Activated T-helper 1 cell treated with anti-CD3 and anti-CD28 coated beads, Interleukin-2, amount 50 U/mL, for 16 hours (primary cell): ENCODE measurements around the gene B4GALNT2.
"Not testable (repeated sequence)": the region's sequence is repeated elsewhere in the genome, so short reads cannot be mapped to it uniquely, and the experiment has no call there.

Experiments used
- DNase-seq, 2 donors: peaks; one replicate each; pipeline ENCODE4 v3.0.0-alpha.2; 2020; ENCODE audit warnings: low read depth in 1 of 2, low spot score in 1 of 2

B4GALNT2 gene, protein sequence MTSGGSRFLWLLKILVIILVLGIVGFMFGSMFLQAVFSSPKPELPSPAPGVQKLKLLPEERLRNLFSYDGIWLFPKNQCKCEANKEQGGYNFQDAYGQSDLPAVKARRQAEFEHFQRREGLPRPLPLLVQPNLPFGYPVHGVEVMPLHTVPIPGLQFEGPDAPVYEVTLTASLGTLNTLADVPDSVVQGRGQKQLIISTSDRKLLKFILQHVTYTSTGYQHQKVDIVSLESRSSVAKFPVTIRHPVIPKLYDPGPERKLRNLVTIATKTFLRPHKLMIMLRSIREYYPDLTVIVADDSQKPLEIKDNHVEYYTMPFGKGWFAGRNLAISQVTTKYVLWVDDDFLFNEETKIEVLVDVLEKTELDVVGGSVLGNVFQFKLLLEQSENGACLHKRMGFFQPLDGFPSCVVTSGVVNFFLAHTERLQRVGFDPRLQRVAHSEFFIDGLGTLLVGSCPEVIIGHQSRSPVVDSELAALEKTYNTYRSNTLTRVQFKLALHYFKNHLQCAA

DNA sequence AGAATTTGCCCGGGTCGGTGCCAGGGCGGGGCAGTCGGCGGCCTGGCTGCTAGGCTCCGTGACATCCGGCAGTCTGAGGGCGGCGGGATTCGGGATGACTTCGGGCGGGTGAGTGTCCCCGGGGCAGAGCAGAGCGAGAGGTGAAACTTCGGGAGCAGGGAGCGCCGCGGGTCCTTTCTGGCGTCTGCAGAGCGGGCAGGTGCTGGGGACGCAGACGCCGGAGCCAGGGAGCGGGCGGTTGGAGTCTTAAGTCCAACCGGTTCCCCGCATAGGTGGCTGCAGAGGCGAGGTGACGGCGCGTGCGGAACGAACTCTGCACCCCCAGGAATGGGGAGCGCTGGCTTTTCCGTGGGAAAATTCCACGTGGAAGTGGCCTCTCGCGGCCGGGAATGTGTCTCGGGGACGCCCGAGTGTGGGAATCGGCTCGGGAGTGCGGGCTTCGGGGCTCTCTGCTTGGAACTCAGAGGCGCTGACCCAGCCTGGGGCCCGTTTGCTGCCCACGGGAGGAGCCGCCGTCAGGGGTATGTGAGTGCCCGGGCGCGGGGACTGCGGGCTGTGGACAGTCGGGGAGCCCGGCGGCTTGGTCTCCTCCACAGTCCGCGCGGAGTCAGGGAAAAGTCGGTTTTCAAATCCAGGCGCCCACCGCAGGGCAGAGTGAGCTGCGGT is at the start of gene B4GALNT2:
TSS of gene B4GALNT2 (plus strand) at position 71 of the 666 bp plus-strand sequence. CDS start at position 95, 24 bp downstream.
- DNase-seq, result no peak

DNA sequence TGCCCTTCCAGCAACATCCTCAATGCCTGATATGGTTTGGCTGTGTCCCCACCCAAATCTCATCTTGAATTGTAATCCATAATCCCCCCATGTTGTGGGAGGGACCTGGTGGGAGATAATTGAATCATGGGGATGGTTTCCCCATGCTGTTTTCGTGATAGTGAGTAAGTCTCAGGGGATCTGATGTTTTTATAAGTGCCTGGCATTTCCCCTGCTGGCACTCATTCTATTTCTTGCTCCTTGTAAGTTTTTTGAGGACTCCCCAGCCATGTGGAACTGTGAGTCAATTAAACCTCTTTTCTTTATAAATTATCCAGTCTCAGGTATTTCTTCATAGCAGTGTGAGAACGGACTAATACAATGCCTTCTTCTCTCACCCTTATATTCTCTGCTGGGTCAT is 47.5 kb upstream of the B4GALNT2 start:
- DNase-seq, result not testable (repeated sequence)

DNA sequence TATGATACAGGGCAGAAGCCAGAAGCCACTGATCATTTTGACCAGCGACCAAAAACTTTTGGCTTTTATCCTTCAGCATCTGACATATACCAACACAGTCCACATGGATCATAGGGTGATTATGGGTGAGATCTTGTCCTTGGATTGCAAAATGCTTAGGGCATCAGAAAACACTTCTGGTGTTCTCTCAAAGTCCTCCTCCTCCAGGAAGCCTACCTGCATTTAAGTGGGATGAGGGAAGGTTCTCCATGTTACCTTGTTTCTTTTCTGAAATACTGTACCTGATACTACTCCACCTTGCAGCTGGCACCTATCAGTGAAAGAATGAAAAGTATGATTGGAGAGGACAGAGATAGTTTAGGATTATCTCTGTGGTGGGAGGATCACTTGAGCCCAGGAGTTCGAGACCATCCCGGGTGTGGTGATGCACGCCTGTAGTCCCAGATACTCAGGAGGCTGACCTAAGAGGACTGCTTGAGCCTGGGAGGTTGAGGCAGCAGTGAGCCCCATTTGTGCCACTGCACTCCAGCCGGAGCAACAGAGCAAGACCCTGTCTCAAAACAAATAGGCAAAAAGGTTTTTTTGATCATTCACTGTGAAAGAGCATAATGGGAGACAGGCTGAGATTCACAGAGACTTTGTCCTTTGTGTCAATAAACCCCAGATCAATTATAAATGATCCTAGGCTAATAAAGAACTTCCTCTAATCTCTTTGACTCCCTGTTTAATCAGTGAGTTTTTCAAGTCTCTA is 46.8 kb upstream of the B4GALNT2 start:
- no peak for DNase-seq

DNA sequence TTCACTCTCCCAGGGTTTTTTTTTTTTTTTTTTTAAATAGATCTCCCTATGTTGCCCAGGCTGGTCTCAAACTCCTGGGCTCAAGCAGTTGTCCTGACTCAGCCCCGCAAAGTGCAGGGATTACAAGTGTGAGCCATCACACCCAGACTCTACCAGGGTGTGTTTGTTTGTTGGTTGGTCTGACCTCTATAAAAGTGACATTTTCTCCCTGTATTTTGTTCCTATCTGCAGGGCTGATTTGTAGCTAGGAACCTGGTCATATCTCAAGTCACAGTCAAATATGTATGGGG is 46.3 kb upstream of the B4GALNT2 start:
- no peak for DNase-seq

DNA sequence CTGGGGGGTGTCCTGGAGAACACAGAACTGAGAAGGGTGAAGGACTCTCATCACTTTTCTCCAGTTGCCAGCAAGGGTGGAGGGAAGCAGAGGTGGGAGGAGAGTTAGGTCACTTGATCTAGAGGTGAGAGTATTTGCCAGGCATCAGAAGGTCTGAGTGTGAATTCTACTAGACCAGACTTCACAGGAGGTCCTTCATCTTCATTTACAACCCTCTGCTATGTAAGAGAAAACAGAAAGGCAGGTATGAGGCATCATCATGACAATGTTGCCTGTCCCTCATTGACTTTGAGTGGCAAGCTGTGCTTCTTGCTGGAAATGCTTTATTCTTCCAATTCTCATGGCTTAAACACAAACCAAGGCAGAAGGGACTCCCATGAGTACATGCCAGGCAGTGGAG is 45.9 kb upstream of the B4GALNT2 start:
- DNase-seq, result no peak

DNA sequence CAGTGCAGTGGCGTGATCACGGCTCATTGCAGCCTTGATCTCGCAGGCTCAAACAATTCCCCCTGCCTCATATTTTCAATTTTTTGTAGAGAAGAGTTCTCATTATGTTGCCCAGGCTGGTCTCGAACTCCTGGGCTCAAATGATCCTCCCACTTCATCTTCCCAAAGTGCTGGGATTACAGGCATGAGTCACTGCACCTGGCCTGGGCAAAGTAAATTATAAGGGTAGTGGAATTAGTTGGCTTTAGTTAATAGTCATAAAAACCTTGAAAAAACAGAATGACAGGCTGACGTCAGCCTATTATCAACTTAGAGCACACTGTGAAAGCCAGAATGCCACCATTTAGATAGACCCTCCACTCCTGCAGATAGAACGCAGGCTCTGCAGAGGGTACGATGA is 43.5 kb upstream of the B4GALNT2 start:
- no peak for DNase-seq

DNA sequence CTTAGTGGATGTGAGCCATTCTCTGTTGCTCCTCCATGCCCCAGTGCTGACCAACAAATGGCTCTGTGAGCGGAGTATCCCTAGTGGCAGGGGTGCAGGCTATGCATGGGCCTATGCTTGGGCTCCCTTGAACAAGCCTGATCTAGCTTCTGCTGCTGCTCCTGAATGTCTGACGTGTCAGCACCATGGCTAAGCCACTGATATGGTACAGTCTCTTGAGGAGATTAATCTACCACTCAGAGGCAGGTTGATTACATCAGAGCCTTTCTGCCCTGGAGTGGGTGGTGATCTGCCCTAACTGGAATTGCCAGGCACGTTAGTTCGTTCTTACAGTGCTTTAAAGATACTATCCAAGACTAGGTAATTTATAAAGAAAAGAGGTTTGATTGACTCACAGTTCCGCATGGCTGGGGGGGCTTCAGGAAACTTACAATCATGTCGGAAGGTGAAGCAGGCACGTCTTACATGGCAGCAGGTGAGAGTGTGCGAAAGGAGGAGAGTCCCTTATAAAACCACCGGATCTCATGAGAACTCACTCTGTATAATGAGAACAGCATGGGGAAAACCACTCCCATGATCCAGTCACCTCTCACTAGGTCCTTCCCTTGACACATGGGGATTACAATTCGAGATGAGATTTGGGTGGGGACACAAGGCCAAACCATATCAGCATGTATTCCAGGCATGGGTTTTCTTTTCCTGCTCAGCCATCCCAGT is 41.5 kb upstream of the B4GALNT2 start:
- DNase-seq, result no peak

DNA sequence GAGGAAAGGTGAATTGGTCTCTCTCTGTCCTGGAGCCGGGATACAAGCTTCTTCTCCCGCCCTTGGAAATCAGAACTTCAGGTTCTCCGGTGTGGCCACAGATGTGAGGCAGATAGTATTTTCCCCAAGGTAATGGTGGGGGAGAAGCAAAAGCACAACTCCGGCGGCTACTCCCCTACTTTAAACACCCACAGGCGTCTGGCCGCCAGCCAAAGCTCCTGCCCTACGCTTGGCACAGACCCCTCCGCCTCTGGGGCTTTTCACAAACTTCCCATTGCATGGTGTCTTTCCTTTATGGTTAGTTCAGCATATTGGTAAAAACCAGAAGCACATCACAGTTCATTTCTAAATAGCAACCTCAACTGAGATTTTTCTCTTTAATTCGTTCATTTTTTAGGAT is 39.4 kb upstream of the B4GALNT2 start:
- DNase-seq, result no peak

DNA sequence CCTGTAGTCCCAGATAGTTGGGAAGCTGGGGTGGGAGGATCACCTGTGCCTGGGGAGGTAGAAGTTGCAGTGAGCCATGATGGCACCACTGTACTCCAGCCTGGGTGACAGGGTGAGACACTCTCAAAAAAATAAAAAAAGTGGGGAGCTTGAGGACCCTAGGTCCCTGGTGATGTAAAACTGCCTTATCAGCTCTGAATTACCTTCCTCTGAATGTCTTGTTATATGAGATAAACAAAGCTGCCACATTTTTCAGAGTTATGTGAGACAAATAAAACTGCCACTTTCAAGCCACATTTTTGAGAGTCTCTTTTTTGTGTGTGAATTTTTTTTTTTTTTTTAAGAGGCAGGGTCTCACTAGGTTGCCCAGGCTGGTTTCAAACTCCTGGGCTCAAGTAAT is 32.0 kb upstream of the B4GALNT2 start:
- no peak for DNase-seq

DNA sequence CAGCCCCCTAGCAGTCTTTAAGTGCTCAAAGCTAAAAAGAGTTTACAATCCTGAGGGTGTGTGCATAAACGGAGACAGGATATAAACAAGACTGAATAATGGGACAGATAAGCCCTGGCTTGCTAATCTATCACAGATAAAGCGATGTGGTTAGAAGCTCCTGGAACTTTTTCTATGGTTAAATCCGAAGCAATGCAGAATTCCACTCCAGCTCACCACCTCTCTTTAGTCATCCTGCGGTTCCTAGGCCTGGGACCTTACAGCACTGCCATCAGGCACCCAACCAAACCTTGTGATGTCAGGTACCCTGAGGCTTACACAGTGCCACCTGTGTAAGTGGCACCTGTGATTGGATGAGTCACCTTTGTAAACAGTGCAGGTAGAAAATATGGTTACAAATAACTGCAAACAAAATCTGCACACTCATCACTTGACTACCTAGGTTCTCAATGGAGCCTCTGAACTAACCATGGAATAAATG is 31.5 kb upstream of the B4GALNT2 start:
- DNase-seq, result no peak

DNA sequence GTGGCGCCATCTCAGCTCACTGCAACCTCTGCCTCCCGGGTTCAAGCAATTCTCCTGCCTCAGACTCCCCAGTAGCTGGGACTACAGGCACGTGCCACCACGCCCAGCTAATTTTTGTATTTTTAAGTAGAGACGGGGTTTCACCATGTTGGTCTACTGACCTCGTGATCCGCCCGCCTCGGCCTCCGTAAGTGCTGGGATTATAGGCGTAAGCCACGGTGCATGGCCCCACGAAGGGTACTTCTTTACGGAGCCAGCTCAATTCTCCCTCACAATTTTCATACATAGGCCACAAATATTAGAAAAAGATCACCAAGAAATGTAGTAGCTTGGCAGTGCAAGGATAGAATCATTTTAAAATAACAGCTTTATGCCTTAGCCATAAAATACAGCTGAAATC is 29.2 kb upstream of the B4GALNT2 start:
- DNase-seq, result not testable (repeated sequence)

DNA sequence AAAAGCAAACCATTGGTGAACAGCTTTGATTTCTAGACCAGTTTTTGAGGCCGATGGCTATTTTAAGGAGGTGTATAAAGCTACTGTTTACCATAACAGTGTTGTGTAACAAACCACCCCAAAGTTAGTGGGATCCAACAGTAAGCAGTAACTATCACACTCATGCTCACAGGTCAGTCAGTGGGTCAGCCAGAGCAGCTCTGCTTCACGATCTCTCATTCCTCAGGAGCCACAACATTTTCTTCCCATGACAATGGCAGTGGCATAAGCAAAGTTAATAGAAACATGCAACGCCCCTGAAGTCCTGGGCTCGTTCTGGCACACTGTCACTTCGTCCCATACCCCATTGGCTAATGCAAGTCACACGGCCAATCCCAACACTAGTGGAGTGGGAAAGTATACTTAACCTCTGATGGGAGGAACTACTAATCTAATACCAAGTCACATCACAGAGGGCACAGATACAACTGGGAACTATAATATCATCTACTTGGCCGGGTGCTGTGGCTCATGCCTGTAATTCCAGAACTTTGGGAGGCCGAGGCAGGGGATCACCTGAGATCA is 28.0 kb upstream of the B4GALNT2 start:
- DNase-seq, result no peak

DNA sequence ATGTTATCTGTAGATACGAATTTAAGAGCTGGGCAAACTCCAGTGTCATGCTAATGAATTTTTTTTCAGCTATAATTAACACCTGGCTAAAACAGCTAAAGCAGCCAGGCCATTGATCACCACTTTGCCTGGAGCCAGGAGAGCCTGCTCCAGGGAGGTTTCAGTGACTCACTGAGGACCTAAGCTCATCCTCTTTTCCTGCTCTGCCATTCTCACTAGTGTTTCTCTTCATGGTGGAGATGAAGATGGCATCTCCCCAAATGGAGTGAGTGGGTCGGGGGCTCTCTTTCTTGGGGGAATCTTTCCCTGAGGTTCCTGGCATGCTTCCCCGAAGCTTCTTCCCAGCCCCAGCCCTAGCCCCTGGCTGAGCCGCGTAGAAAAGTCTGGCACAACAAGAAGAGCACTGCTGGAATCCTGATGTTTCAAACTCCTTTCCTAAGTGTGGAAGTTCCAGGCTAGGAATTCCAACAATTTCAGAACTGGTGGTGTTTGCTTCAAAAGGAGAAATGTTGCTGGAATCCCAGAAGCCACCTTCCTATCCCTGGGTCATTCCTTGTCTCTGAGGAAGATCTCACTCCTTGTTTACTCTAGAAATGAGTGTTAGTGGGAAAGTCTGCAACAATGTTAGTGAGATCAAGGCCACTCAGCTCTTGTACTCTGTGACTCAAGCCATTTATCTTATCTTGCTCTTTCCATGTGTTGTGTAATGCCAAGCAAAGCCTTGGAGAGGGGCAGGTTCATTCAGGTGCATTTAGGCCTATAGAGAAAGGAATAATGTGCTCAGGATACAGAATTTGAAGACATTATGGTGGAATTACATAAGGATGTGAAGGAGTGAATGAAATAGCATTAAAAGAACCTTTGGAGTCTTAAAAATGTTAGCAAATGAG is 26.0 kb upstream of the B4GALNT2 start:
- no peak for DNase-seq

DNA sequence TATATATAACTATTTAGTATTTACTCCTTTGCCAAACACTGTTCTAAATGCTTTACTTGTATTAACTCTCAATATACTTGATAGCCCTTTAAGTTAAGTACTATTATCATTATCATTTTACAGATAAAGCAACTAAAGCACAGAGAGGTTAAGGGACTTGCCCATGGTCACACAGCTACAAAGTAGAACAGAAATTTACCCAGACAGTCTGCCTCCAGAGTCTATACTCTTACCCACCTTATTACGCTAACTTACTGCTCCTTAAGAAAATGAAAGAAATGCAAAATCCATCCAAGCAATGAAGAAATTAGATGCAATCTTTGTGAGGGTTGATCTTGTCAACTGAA is 25.4 kb upstream of the B4GALNT2 start:
- no peak for DNase-seq

DNA sequence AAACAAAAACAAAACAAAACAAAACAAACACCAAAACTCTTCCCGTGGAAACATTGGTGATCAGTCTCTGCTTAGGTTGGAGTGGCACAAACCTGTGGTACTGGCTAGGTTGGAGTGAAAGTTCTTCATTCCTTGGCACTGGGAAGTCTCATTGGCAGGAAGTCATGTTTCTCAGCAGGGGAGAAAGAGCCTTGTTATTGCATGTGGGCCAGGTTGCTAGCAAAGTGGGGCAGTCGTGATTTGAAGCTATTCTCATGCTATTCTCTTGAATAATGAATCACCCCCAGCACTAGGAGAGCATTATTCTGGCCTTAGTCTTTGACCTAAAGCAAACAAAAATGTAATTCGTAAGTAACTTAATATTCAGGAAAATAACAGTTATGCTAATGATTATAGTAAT is 24.3 kb upstream of the B4GALNT2 start:
- DNase-seq, result no peak

DNA sequence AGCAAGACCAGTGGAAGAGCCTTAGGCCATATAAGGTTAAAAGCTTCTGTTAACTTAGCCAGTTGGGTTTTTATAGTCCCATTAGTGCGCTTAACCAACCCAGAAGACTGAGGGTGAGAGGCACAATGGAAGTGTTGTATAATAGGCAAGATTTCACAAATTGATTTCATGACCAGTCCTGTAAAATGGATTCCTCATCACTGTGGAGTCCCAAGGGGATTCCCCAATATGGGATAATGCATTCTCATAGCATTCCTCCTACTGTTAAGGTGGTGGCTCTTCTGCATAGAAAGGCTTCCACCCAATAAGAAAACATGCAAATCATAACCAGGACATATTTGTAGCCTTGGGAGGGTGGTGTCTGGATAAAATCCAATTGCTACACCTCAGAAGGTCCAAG is 22.1 kb upstream of the B4GALNT2 start:
- DNase-seq, result no peak

DNA sequence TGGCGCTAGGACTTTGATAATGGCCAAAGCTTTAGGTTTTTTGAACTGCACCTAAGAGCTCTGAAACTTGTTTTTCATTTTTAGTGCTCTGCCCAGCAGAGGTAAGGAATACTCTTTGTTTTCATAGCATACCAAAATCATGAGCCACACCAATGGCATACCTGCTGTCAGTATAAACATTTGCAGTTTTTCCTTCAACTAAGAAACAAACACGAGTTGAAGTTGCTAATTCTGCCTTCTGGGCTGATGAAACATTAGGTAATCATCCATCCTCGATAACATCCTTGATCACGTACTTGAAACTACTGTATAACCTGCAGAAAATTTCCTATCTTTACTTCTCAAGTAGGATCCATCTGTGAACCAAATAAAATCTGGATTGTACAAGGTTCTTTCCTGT is 20.6 kb upstream of the B4GALNT2 start:
- no peak for DNase-seq

DNA sequence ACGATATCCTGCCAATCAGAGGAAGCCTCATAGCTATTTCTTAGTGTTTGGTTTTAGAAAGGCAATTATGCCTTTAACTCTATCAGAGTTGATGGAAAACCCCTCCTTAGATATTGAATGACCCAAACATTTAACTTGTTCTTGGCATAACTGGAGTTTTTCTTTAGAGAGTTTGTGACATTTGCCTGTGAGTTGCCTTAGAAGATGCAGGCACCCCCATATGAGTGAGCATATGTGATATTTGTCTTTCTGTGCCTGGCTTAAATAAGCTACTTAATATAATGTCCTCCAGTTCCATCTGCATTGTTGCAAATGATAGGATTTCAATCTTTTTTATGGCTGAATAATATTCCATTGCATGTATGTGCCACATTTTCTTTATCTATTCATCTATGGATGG is 19.6 kb upstream of the B4GALNT2 start:
- DNase-seq, result no peak

DNA sequence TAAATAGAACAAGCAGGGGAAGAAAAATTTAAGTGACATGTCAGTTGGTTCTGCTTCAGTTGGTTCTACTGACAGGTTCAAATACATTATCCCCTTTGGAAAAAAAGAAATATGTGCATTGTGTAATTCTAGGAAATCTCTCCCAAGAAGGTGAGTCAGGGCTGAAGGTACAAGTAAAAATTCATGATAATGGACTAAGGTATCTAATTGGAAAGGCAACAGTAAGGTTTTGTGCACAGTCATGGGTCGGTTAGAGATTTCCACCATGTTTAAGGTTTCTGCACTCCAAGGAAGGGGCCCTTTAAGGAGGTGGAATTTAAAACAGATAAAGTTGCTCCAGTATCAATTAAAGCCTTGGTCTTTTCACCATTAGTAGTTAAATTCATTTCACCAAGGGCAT is 17.9 kb upstream of the B4GALNT2 start:
- DNase-seq, result no peak

DNA sequence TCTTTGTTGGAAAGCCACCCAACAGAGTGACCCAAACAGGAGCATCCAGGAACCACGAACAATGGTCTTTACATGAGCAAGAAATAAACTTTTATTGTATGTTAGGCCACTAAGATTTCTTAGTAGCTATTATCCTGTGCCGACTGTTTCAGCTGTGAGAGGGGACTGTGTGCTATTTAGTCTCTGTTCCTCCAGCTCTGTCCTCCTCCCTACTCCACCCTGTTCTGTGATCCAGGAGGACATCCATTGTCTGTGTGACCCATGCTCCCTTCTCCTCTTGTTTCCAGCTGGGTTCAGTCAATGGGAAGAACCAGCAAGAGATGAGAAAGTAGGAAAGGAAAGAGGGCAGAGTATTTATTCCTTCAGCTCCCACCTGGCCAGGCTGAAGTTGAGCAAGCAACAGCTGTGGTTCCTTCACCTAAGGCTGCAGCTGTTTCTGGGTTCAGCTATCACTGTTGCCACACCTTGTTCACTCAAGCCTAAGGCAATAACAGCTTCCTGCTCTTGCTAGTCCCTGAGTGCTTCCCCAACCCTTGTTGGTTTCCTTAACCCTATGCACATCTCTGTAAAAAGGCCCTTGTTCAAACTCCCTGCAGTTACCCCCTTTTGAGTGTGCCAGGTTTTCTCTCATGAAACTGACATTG is 14.9 kb upstream of the B4GALNT2 start:
- no peak for DNase-seq
